SKM-1 (cell line): ENCODE measurements around the gene RNF130.
"Not testable (repeated sequence)": the region's sequence is repeated elsewhere in the genome, so short reads cannot be mapped to it uniquely, and the experiment has no call there.

Experiments
- DNase-seq: peaks from one replicate; lab custom pipeline; 2025; ENCODE audit not compliant: unreplicated experiment; lab: John Stamatoyannopoulos, UW

The RNF130 gene

DNA sequence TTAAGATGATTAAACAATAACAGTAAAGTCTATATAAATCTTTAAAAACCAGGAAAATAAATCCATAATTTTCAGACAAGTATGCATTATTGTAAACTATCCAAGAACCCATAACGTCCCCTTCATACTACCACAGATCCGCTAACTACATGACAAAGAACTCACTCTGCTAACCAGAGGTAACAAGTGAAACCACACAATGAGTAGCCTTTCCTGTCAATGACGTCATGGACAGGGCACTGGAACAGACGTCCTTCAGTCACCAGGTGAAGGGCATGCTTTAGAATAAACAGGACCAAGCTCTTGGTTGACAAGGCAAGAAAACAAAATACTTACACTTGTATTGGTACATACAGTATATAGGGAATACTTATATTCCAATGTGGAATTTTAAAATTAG lies 45.2 kb downstream of the RNF130 start:
- no peak for DNase-seq

DNA sequence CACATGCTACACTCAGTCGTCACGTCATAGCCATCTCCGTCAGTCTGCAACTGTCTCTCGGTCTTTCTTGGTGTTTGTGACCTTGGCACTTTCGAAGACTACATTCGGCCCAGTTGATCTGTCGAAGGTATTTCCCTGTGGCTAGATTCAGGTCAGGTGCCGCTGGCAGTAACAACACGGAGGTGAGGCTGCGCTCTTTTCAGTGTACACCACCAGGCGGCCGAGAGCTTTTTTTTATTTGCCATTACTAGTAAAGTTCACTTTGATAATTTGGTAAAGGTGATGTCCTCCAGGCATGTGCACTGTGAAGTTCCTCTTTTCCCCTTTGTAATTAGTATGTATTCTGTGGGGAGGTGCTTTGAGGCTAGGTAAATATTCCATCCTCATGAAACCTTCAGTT lies 49.7 kb downstream of the RNF130 start:
- no peak for DNase-seq

DNA sequence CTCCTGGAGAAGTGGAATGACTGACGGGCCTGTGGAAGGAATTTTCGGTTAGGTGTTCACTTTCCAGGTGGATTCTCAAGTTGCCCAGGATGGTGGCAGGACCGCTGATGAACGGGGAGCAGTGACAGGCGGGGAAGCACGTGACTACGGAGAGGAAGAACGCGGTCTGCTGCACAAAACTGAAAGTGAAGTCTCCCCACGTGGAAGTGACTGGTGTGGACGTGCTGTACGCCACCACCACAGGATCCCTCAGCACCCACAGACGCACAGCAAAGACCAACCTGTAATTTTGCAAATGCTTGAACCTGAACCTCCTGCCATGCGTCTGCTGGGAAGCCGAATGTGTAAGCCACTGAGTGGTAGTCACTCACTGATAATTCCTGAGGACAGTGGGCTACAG lies 51.4 kb downstream of the RNF130 start:
- DNase-seq: no peak

DNA sequence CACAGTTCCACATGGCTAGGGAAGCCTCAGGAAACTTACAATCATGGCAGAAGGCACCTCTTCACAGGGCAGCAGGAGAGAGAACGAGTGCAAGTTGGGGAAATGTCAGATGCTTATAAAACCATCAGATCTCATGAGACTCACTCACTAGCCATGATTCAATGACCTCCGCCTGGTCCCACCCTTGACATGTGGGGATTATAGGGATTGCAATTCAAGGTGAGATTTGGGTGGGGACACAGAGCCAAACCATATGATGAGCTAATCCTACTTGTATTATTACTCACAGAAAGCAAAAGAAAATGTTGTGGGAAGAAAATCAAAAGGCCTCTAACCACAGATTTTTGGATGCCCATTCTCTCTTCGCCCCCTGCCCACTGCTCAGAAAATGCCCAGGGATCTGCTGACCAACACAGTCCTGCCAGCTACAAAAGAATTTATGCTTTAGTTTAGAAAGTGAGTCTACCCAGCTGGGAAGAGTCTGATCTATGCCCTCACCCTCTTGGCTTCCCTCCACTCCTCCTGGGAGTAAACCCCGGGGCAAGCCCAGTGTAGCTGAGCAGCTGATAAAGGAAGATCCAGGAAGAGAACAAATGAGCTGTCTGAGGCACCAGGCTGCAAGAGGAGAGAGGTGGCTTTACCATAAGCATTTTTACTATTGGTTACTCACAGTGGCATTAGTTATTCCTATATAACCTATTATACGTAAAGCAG lies 53.1 kb downstream of the RNF130 start:
- no peak for DNase-seq

DNA sequence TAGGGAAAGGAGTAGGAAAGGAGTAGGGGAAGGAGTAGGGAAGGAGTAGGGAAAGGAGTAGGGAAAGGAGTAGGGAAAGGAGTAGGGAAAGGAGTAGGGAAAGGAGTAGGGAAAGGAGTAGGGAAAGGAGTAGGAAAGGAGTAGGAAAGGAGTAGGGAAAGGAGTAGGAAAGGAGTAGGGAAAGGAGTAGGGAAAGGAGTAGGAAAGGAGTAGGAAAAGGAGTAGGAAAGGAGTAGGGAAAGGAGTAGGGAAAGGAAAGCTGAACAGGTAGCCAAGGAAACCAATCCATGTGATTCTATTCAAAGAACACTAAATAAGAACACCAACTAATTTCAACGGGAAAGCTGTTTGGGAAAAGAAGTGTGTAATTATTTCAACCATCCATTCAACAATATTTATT lies 56.0 kb downstream of the RNF130 start:
- DNase-seq: not testable (repeated sequence)

DNA sequence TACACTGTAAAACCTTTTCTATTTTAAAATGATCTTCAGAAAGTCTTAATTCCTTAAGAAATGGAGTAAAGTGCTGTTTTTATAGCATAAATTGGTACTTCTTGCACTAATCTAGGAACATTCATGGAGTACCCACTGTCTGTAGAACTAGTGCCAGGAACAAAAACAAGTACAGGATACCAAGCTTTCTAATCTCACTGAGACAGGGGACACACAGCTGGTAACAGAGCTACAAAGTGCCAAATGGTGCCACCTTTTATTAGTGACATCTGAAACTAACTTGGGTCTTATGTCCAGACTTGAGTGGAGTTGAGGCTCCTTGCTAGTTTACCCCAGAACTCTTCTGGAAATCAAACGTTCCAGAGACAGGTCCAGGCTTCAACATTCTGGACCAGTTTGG lies 57.9 kb downstream of the RNF130 start:
- no peak for DNase-seq

DNA sequence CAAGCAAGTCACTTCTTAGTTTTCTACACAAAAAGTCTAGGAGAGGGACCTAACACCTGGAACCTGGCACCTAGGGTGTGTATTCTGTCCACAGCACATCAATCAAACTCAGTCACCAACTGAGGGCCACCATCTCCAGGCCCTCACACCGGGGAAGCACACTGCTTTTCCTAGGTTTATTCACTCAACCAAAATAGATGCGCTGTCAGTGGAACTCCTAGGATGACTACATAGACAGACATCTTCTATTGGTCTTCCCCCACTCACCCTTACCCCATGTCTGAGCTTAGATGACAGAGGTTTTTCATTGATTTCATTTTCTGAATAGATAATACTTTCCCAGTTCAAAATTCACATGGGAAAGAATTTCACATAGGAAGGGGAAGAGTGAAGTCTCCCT lies 59.2 kb downstream of the RNF130 start:
- DNase-seq: no peak

DNA sequence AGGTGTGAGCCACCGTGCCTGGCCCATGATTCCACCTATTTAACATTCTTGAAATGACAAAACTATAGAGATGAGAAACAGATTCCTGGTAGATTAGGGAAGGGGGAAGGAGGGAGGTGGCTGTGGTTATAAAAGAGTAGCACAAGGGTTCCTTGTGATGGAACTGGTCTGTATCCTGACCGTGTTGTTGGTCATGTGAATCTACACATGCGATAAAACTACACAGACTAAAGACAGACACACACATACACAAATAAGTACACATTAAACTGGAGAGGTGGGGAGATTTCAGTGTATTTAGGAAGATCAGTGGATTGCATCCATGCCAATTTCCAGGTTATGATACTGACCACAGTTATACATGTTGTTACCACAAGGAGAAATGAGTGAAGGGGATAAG lies 60.9 kb downstream of the RNF130 start:
- DNase-seq: no peak

DNA sequence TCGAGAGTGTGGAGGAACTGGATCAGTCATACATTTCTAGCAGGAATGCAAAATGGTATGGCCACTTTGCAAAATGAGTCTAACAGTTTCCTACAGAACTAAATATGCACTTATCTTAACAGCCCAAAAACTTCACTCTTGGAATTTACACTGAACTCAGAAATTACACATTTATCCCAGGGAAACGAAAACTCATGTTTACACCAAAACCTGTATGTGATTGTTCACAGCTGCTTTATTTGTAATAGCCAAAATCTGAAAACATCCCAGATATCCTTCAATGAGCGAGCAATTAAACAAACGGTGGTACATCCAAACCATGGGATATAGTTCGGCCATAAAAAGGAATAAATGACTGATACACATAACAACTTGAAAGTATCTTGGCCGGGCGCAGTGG lies 62.0 kb downstream of the RNF130 start:
- no peak for DNase-seq

DNA sequence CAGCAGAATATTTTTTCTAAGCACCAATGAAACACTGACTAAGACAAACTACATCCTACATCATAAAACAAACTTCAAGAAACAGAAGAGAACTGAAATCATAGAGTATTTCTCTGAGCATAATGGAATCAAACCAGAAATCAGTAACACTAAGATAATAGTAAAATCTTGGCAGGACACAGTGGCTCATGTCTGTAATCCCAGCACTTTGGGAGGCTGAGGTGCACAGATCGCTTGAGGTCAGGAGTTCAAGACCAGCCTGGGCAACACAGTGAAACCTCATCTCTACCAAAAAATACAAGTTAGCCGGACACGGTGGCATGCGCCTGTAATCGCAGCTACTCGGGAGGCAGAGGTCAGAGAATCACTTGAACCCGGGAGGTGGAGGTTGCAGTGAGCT lies 63.1 kb downstream of the RNF130 start:
- no peak for DNase-seq

DNA sequence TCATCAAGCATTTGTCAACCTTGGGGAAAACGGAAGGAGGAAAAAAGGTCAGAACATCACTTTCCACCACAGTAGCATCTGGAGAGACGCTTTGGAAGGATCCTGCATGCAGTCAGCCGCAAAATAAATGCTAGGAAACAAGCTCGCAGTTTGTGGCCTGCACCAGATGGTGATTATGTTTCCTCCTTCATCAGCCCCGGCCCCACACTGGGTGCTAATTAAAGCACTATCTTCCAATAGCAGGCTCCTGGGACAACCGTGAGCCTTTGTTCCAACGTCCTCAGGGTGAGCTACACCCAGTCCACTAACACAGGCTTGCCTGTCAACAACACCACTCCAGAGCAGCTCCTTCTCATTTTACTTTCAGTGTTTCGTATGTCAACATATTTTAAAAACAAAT lies 64.0 kb downstream of the RNF130 start:
- DNase-seq: no peak

DNA sequence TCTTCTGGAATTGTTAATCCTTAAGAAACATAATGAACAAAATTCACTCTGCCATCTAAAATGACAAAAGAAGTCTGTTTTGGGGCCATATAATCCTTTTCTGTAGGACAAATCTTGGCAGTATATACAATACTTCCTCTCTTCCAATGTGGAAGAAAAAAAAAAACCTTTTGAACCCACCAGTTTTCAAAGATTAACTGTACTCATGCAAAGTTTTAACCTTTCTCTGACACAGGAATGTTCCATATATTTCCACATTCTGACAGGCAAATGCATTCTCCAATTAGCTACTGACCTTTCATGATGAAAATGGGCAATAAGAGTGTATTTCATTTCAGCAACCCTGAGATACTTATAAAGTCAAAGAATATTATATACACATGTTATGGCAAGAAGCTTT lies 65.4 kb downstream of the RNF130 start:
- no peak for DNase-seq

DNA sequence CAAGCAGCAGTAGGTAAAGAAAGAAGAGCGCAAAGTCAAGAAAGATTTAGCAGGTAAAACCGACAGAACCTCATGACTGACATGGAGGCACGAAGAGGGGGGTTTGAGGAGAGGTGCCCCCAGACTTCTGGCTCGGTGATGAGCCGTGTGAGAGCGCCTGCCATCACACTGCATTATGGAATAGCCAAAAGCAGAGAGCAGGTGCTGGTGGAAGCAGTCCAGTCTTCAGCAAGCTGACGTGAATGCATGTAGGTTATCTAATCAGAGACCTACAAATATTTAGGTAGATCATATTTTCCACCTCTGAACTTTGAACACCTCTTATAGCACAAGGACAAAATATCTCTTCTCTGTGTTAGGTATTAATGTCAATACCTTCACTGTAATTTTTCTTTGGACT lies 68.4 kb downstream of the RNF130 start:
- DNase-seq: no peak

DNA sequence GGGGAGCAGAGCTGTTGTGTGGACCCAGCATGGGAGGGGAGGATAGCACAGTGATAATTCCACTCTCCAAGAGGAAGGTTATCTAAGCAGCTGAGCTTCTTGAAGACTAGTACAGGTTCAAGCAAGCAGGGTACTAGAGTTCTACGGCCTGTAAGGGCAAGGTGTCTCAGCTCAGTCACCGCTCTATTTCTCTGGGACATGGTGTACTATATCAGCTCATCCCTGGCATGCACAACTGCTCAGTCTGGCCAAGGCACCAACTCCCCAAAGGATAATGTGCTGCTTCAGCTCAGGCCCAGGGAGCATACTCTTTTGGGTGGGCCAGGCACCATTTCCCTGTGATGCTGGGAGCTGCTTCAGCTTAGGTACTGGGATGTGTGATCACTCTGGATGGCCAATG lies 69.8 kb downstream of the RNF130 start:
- DNase-seq: no peak

DNA sequence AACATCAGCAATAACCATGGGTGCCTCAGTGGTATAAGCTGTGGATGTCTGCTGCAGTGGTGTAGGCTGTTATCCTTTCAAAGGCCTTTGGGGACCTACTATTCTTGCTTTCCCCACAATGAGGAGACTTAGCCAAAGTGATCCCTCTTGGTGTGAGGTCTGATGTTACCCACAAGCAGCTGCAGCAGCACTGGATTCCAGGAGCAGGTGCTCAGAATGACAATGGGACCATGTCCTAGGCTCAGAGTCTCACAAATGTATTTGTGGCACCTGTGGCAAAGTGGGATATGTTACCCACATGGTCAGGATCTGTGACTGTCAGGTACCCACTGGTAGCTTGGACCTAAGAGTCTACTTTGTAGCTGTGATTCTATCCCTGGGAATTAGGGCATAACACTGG lies 70.4 kb downstream of the RNF130 start:
- DNase-seq: no peak

DNA sequence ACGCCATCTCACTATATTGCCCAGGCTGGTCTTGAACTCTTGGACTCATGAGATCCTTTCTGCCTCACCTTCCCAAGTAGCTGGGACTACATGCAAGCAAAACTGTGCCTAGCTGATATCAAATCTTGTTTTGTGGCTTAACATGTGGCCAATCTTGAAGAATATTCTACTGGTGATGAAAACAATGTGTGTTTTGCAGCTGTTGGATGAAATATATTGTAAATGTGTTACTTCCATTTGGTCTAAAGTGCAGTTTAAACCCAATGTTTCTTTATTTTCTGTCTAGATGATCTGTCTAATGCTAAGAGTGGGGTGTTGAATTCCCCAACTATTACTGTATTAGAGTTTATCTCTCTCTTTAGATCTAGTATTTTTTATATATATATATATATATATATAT lies 73.1 kb downstream of the RNF130 start:
- DNase-seq: no peak

DNA sequence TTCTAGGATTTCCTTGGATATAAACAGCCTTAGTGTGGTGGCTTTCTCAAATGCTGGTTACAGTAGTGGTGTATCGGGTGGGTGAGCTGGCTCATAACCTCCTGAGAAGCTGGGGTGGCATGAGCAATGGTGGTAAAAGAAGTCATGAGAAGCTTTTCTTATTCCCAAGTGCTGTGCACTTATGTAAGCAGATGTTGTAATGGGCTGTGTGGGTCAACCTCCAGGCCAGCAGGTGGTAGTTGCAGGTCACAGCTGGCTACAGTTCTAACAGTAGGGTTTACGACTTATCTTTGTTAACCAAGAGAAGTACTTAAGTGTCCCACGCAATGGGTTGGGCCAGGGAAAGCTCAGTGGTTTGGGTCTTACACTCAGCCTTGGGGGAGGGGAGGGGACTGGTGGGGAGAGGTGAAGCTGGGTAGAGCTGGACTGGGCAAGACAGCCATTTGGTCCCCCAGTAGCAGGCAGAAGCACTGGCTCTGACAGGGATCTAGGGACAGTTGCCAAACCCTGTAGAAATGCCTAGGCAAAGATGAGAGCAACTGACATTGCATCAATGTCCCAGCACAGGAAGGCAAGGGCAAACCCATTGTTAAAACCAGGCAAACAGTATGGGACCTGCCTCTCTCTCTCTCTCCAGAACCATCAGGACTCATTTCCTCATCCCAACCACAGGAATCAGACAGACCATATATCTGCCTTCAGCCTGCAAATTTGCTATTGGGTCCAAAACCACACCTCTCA lies 76.8 kb downstream of the RNF130 start:
- DNase-seq: no peak

DNA sequence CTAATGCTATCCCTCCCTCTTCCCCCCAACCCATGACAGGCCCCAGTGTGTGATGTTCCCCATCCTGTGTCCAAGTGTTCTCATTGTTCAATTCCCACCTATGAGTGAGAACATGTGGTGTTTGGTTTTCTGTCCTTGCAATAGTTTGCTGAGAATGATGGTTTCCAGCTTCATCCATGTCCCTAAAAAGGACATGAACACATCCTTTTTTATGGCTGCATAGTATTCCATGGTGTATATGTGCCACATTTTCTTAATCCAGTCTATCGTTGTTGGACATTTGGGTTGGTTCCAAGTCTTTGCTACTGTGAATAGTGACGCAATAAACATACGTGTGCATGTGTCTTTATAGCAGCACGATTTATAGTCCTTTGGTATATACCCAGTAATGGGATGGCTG lies 78.7 kb downstream of the RNF130 start:
- not testable (repeated sequence) for DNase-seq

DNA sequence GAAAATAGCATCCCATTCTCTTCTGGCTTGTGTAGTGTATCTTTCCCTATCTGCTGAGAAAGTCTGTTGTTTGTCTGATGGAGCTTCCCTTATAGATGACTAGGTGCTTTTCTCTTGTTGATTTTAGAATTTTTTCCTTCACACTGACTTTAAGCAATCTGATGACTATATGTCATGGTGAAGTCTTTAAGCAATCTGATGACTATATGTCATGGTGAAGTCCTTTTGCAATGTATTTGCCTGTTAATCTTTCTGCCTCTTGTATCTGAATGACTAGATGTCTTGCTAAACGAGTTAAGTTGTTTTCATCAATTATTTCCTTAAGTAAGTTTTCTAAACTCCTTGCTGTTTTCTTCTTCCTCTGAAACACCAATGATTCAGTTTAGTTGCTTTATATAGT lies 80.5 kb downstream of the RNF130 start:
- DNase-seq: no peak

DNA sequence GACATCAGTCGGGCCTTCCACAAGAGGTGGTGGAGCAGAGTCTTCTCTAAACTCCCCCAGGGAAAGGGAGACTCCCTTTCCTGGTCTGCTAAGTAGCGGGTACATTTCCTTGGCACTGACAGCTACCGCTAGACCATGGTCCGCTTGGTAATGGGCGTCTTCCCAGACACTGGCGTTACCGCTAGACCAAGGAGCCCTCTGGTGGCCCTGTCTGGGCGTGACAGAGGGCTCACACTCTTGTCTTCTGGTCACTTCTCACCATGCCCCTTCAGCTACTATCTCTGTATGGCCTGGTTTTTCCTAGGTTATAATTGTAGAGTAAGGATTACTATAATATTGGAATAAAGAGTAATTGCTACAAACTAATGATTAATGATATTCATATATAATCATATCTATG lies 81.0 kb downstream of the RNF130 start:
- not testable (repeated sequence) for DNase-seq

DNA sequence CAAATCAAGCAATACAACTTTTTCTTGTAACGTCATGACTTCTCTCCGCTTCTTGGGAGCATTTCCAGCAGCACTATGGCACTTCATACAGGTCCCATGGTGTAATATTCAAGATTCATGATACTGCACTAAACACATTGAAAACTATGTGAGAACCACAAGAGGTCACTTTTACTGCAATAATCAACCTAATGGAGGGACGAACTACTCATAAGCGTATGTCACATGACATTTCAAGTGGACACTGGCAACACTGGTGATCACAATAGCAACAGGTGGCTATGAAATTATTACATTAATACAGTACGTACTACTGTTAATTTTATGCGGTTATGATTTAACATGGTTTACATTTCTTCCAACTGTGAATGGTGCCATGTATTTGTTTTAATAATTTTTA lies 85.2 kb downstream of the RNF130 start:
- no peak for DNase-seq

DNA sequence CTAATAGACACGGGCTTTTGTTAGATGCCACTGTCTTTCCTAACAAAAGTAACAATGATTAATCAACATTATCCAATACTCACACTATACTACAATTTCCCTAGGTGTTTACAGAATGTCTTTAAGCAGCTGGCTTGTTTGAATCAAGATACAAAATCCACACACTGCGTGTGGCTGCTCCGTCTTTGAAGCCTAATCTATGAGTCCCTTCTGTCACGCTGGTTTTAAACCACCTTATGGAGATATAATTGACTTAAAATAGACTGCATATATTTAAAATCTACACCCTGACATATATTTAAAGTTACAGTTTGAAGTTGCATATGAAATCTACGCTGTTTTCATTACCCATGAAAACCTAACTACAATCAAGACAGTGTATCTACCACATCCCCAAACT lies 89.9 kb downstream of the RNF130 start:
- no peak for DNase-seq

DNA sequence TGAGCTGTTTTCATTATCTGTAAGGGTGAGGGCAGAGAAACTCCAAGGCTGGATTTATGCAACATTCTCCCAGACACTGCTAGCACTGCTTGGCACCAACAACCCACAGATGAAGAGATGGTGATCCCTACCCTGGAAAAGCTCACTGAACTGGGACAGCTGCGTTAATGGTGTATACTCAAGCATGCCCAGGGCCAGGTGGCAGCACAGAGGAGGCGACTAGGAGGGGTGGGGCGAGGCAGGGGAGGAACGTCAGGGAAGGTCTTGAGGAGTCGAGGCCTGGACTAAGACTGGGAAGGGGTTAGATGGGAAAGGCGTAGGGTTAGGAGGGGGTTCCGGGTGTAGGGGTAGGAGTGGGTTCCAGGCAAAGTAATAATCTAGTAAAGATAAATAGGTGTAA lies 90.8 kb downstream of the RNF130 start:
- DNase-seq: no peak
